Left renal pelvis (tissue), 4 donors: Measurements from ENCODE around the gene SMIM45.
"Not testable (repeated sequence)": the region's sequence is repeated elsewhere in the genome, so short reads cannot be mapped to it uniquely, and the experiment has no call there.

Experiments used
- DNase-seq, 4 donors: peaks; one replicate each; pipeline ENCODE4 v3.0.0-alpha.2; 2013; ENCODE audit warnings: low read depth in 4 of 4, low spot score in 3 of 4

The SMIM45 gene

GRCh38 chr22:41933411-41934177 lies 18.4 kb upstream of the SMIM45 start:
- no peak for DNase-seq

DNA sequence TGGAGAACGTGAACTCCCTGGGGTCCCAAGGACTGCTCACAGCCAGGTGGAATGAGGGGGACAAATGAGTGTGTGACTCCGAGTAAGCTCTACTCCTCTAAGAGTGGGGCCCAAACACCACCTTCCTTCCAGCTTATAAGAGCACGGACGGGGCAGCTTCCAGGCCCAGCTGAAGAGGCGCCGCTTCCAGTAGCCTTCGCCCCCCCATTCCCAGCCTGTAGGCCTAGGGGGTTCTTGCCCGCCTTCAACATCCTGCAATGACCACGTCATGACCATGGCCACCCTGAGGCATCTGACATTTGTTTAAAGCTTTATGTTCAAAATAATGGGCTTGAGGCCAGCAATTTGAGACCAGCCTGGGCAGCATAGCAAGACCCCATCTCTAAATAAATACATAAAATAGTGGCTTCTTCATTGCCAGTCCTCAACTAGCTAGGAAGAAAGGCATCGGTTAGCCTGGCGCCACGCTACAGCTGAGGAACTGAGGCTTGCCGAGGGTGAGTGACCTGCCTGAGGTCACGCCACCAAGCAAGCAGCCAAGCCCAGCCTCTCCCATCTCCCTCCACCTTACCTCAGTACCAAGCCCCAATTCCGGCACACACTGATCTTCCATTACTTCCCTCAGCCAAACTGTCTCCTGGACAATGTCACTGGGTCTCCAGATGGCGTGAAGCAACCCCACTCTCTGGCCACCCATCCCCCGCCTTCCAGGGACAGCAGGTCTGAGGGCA lies 17.5 kb upstream of the SMIM45 start:
- DNase-seq = no peak

- DNase-seq = no peak
Measured at GRCh38 chr22:41935015-41935351, 17.0 kb upstream of the SMIM45 start.

- DNase-seq = no peak
Measured at GRCh38 chr22:41935509-41935908, 16.4 kb upstream of the SMIM45 start.

GRCh38 chr22:41936894-41937169 lies 15.1 kb upstream of the SMIM45 start:
- DNase-seq = no peak

DNA sequence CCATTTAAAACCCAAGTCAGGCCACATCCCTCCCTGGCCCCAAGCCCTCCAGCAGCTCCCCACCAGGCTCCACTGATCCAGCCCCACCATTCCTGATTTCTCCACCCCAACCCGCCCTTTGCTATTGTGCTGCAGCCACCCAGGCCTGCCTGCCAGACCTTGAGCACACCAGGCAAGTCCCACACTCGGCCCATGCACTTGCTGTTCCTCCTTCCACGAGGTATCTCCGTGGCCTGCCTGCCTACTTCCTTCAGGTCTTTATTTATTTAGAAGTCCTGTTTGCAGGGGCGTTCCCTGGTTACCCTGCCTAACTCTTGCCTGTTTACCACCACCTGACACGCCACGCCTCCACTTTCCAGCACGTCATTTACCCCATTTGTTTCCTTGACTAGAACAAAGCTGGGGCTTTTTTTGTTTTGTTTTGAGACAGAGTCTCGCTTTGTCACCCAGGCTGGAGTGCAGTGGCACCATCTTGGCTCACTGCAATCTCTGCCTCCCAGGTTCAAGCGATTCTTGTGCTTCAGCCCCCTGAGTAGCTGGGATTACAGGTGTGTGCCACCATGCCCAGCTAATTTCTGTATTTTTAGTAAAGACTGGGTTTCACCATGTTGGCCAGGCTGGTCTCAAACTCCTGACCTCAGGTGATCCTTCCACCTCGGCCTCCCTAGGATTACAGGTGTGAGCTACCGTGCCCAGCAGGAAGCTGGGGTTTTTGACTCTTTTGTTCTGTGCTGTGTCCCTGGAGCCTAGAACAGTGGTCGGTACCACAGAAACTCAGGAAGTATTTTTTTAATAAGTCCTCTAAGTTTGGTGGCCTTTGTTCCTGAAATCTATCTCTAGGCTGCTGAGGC lies 11.7 kb upstream of the SMIM45 start:
- no peak for DNase-seq

- DNase-seq = peak in 2 of 4 donors; percentile 52 to 54
Measured at GRCh38 chr22:41940832-41941765, 10.9 kb upstream of the SMIM45 start.

- no peak for DNase-seq
Measured at GRCh38 chr22:41943661-41944209, 8.2 kb upstream of the SMIM45 start.

- peak; percentile 85 to 90 (median 88) for DNase-seq
Measured at GRCh38 chr22:41946629-41947423, 5.1 kb upstream of the SMIM45 start, which contains the start of gene CENPM. TSS of gene CENPM (minus strand) at chr22:41947152. CDS start at chr22:41947076, 76 bp downstream.

DNA sequence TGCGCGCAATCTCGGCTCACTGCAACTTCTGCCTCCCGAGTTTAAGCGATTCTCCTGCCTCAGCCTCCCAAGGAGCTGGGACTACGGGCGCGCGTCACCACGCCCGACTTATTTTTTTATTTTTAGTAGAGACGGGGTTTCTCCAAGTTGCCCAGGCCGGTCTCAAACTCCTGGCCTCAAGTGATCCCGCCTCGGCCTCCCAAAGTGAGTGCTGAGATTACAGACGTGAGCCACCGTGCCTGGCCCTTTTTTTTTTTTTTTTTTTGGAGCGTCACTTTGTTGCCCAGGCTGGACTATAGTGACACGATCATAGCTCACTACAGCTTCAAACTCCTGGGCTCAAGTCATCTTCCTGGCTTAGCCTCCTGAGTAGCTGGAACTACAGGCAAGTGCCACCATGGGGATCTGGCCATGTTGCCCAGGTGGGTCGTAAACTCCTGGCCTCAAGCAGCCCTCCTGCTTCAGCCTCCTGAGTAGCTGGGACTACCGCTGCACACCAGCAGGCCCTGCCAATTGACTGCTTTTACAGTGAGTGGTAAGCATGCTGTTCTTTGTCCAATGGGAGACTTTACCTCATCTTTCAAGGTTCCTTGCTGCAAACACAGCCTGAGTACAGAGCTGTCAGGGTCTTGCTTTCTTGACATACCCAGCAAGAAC lies 4.4 kb upstream of the SMIM45 start:
- DNase-seq = no peak

DNA sequence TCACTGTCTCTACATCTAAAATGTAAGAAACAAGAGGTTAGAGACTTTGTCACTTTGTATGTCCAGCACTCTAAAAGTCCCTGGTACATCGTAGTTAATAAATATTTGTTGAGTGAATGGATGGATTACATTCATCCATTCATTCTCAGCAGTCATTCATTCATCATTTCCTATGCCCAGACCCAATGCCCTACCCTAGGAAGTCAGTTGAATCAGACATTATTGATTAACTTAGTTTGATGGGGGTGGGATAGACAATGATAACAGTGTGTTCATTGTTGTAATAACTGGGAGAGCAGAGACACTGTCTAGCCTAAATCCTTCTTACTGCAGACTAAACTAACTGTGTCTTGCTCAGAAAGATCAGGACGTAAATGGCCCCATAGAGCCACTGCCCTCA lies 3.8 kb upstream of the SMIM45 start:
- no peak for DNase-seq

DNA sequence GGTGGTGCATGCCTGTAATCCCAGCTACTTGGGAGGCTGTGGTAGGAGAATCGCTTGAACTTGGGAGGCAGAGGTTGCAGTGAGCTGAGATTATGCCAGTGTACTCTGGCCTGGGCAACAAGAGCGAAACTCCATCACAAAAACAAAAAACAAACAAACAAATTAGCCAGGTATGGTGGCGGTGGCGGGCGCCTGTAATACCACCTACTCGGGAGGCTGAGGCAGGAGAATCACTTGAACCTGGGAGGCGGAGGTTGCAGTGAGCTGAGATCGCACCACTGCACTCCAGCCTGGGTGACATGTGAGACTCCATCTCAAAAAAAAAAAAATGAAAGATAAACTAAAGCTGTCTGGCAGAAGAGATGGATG lies 3.0 kb upstream of the SMIM45 start:
- not testable (repeated sequence) for DNase-seq

GRCh38 chr22:41949297-41949965 lies 2.5 kb upstream of the SMIM45 start:
- DNase-seq = no peak

DNA sequence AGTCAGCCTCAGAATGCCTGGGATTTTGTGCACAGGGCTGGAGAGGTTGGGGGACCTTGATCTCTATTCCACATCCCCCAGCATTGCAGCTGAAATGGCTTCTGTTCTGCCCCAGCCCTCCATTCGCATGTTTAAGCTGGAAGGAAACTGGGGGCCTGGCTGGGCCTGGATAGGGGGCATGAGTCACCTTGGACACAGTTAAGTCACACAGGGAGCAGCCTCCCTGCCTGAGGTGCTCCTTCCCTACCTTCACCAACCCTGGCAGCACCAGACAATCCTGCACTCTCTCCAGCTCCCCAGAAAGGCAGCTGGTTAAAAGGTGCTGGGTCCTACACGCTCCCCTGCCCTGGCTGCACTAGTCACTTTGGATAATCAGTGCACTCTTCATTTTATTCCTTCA lies 763 bp downstream of the SMIM45 start:
- no peak for DNase-seq

- no peak for DNase-seq
Measured at GRCh38 chr22:41957941-41958556, 6.1 kb downstream of the SMIM45 start.

DNA sequence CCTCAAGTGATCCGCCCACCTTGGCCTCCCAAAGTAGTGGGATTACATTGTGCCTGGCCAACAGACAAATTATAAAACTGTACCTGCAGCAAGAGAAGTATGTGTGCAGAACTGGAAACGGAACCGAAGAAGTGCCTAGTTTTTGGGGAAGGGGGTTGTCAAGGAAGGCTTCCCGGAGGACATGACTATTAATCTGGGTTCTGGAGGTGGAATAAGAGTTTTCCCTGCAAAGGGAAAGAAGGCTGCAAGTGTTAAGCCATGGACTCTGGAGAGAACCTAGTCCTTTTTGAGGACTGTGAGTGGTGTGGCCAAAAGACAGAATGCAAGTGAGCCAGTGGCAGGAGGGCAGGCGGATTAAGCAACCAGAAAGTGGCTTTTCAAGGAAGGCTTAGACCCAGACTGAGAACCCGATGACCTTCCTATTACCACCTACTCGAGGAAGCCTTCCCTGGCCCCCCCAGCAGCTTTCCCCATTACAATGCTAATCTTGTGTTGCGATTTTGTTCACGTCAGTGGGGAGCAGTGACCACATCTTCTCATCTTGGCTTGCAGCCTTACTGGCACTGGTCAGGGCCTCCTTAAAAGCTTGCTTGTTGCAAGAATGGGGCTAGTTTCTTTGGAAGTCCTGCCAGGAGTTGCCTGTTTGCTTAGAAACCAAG lies 11.6 kb downstream of the SMIM45 start:
- no peak for DNase-seq

DNA sequence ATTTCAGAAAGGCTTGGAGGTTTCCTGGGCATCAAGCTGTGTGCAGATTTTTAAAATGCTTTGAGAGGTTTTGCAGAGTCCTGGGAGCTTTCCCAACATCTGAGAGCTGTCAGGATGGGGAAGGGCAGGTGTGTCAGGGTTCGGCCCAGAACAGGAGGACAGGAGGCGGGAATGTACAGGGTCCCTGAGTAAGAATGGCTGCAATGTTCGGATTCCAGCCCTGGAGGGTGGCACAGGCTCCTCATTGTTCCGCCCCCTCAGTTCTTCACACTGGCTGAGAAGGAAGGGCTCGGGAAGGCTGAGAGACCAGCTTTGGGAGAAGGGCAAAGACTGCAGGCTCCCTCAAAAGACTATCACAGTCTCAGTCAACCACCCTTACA lies 12.2 kb downstream of the SMIM45 start:
- DNase-seq = no peak
